ENCODE data around the gene PPP5C.

DNA sequence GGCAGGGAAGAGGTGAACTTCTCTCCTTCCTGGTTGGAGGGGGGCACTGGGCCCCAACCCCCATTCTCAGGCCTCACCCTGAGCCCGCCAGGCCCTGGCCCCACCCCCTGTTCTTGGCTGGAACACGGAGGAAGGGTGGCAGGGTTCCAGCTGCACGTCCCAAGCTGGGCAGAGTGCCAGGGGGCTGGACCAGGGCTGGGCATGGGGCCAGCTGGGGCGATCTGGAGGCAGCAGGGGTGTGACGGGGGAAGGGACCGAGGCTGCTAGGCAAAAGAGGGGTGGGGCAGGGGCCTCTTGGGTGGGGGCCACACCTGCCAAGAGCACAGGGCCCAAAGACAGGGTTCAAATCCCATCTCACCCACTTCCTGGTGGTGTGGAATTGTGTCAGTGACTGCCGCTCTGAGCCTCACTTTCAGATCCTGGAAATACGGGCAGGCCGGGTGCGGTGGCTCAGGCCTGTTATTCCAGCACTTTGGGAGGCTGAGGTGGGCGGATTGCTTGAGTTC lies 47.8 kb upstream of the PPP5C start:
- no peak for TF ChIP-seq GATA2 (IDR thresholded peaks at IDR 0.05; ENCODE audit: low read depth, low read length)
- TF ChIP-seq GATA3 (IDR thresholded peaks at IDR 0.05; ENCODE audit: low read depth, low read length) = no peak
